Measurements from ENCODE around the gene TPCN1. TPM values are rescaled to one million over a fixed set of nuclear protein-coding genes. Genes with fewer than 3 reads are reported as not detected.
A peak's percentile ranks its signal among the peaks of the same experiment; 100 is the strongest.

TPCN1 gene
- total RNA-seq, 4 donors from 2014 or later: 85.1 to 1,315 (median 121) TPM

GRCh38 chr12:113299619-113300237, 78.5 kb downstream of the TPCN1 start:
- Histone ChIP-seq H3K4me3 (no peak overlapping the region), H3K27ac (peak overlapping the region; percentile 8 to 55 (median 44)), H3K4me1 (peaks cover 0 to 9% (median 6%) of the 10 kb centered on the region in 4 donors), H3K27me3 (no peaks in the 10 kb centered on the region), H3K9me3 (no peaks in the 10 kb centered on the region), H3K36me3 (peaks cover 0 to 17% (median 6%) of the 10 kb centered on the region in 4 donors)
- WGBS, 2 donors (ENCODE audit: low coverage in 1 of 2): 40 to 56% methylated on average over 1 to 14 of the region's 14 CpGs
- peak; percentile 30 for DNase-seq
- TF ChIP-seq EP300 (IDR thresholded peaks at IDR 0.05; ENCODE audit: low read depth) (no peak), CTCF (IDR thresholded peaks at IDR 0.05) (no peak), POLR2A (IDR thresholded peaks at IDR 0.05) (no peak), POLR2AphosphoS5 (IDR thresholded peaks at IDR 0.05) (peak in 1 of 3 donors; percentile 11)
- intact Hi-C loops (cut with DNase I; ENCODE audit: low total_unique reads) (no loop called here), in situ Hi-C loops (cut with MboI; ENCODE audit: low pct_ligation_motif_present in 1 of 4, low pct_unique_long_range_greater_than_20kb in 1 of 4, low sequenced_read_pairs in 3 of 4) (no loop called here)

GRCh38 chr12:113301811-113302210, 80.5 kb downstream of the TPCN1 start:
- no peak overlapping the region for H3K27ac ChIP-seq
- peaks cover 0 to 19% (median 4%) of the 10 kb centered on the region in 4 donors for H3K36me3 ChIP-seq
- H3K9me3 ChIP-seq: no peaks in the 10 kb centered on the region
- in situ Hi-C loops (cut with MboI; ENCODE audit: low pct_ligation_motif_present in 1 of 4, low pct_unique_long_range_greater_than_20kb in 1 of 4, low sequenced_read_pairs in 3 of 4) (no loop called here), intact Hi-C loops (cut with DNase I; ENCODE audit: low total_unique reads) (no loop called here)
- DNase-seq: no peak
- peaks cover 0 to 9% (median 6%) of the 10 kb centered on the region in 4 donors for H3K4me1 ChIP-seq
- no peaks in the 10 kb centered on the region for H3K27me3 ChIP-seq
- WGBS, 2 donors (ENCODE audit: low coverage in 1 of 2): 96% methylated on average over 6 of the region's 6 CpGs; no CpG with 5 or more reads in 1 of the 2 donors
- no peak overlapping the region for H3K4me3 ChIP-seq
- TF ChIP-seq EP300 (IDR thresholded peaks at IDR 0.05; ENCODE audit: low read depth) (no peak), POLR2AphosphoS5 (IDR thresholded peaks at IDR 0.05) (no peak), CTCF (IDR thresholded peaks at IDR 0.05) (no peak), POLR2A (IDR thresholded peaks at IDR 0.05) (no peak)

GRCh38 chr12:113302466-113302865, 81.2 kb downstream of the TPCN1 start:
- Histone ChIP-seq H3K9me3 (no peaks in the 10 kb centered on the region), H3K27ac (no peak overlapping the region), H3K36me3 (peaks cover 0 to 24% (median 6%) of the 10 kb centered on the region in 4 donors), H3K4me1 (peaks cover 0 to 9% (median 6%) of the 10 kb centered on the region in 4 donors), H3K4me3 (no peak overlapping the region), H3K27me3 (no peaks in the 10 kb centered on the region)
- intact Hi-C loops (cut with DNase I; ENCODE audit: low total_unique reads): no loop called here
- in situ Hi-C loops (cut with MboI; ENCODE audit: low pct_ligation_motif_present in 1 of 4, low pct_unique_long_range_greater_than_20kb in 1 of 4, low sequenced_read_pairs in 3 of 4): no loop called here
- TF ChIP-seq POLR2A (IDR thresholded peaks at IDR 0.05): no peak
- TF ChIP-seq POLR2AphosphoS5 (IDR thresholded peaks at IDR 0.05): no peak
- TF ChIP-seq CTCF (IDR thresholded peaks at IDR 0.05): no peak
- TF ChIP-seq EP300 (IDR thresholded peaks at IDR 0.05; ENCODE audit: low read depth): no peak
- DNase-seq: no peak
- WGBS, 2 donors (ENCODE audit: low coverage in 1 of 2): 96 to 100% methylated on average over 1 to 8 of the region's 8 CpGs

GRCh38 chr12:113302886-113303640, 81.8 kb downstream of the TPCN1 start:
- Histone ChIP-seq H3K27me3 (no peaks in the 10 kb centered on the region), H3K36me3 (peaks cover 0 to 27% (median 8%) of the 10 kb centered on the region in 4 donors), H3K9me3 (no peaks in the 10 kb centered on the region), H3K4me3 (no peak overlapping the region), H3K4me1 (peaks cover 0 to 9% (median 6%) of the 10 kb centered on the region in 4 donors), H3K27ac (no peak overlapping the region)
- no peak for DNase-seq
- no peak for TF ChIP-seq CTCF (IDR thresholded peaks at IDR 0.05)
- in situ Hi-C loops (cut with MboI; ENCODE audit: low pct_ligation_motif_present in 1 of 4, low pct_unique_long_range_greater_than_20kb in 1 of 4, low sequenced_read_pairs in 3 of 4) (no loop called here), intact Hi-C loops (cut with DNase I; ENCODE audit: low total_unique reads) (no loop called here)
- 70 to 77% methylated on average over 2 to 19 of the region's 19 CpGs for WGBS, 2 donors (ENCODE audit: low coverage in 1 of 2)

All from transverse colon (tissue), 4 donors.